HG02798 (cell line): ENCODE measurements around the gene FABP2.
"Not testable (repeated sequence)": the region's sequence is repeated elsewhere in the genome, so short reads cannot be mapped to it uniquely, and the experiment has no call there.

Experiments used
- ATAC-seq: cut with Tn5 transposase; IDR thresholded peaks from one replicate; pipeline ENCODE4 v1.9.1; 2021; ENCODE audit warnings: mild to moderate bottlenecking; ENCODE audit not compliant: unreplicated experiment, poor library complexity

The FABP2 gene

DNA sequence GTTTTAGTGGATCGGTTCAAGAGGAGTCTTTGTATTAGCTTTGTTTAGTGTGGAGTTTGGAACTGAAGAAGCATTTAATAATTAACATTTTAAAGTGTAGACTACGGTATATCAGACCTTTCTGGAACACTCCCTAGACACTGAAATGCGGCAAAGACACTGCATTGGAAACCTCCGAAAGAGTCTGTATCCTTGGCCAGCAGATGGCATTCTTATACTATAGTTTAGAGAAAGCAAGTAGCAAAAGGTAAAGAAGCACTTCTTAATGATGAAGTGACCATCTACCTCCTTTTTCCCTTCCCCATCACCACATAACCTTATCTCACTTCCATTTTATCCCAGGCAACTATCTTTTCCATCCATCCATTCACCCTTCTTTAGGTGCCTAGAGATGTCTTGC is 7.6 kb downstream of the FABP2 start:
- peak; percentile 75 for ATAC-seq

DNA sequence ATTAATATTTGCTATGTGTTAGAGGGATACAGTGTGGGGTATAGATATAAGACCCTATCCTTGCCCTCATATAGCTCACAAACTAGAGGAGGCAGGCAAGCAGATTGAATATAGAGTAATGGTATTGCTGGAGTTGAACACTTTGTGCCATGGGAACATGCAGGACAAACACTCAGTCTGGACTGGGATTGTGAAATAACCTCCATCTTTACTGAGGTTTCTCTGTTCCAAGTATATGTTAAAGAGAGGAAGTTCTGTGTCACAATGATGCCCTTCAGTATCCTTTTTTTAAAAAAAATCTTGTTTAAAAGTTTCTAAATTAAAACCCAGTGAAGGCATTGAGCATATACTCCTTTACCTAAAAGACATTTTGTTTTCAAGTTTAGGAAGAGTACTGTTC is 8.7 kb downstream of the FABP2 start:
- ATAC-seq, result no peak

GRCh38 chr4:119310826-119311225 is 11.1 kb downstream of the FABP2 start:
- ATAC-seq, result no peak

DNA sequence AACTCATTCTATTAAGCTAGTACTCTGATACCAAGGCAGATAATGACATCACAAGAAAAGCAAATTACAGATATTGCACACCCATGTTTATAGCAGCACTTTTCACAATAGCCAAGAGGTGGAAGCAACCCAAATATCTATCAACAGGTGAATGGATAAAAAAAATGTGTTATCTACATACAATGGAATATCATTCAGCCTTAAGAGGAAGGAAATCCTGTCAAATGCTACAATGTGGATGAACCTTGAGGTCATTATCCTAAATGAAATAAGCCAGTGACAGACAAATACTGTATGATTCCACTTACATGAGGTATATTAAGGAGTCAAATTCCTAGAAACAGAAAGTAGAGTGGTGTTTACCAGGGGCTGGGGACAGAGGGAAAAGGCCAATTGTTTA is 14.3 kb downstream of the FABP2 start:
- ATAC-seq, result no peak

DNA sequence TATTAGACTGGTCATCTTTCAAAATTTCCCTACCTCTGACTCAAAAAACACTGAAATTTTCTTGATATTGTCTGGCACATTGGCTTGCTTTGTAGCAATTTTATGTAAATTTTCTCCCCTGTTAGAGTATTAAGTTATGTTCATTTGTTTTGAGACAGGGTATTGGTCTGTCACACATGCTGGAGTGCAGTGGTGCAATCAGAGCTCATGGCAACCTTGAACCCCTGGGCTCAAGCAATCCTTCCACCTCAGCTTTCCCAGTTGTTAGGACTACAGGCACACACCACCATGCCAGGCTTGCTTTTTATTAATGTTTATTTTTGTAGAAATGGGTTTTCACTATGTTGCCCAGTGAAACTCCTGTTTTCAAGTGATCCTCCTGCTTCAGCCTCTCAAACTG is 17.5 kb downstream of the FABP2 start:
- no peak for ATAC-seq

GRCh38 chr4:119303587-119304305 is 18.2 kb downstream of the FABP2 start:
- no peak for ATAC-seq

DNA sequence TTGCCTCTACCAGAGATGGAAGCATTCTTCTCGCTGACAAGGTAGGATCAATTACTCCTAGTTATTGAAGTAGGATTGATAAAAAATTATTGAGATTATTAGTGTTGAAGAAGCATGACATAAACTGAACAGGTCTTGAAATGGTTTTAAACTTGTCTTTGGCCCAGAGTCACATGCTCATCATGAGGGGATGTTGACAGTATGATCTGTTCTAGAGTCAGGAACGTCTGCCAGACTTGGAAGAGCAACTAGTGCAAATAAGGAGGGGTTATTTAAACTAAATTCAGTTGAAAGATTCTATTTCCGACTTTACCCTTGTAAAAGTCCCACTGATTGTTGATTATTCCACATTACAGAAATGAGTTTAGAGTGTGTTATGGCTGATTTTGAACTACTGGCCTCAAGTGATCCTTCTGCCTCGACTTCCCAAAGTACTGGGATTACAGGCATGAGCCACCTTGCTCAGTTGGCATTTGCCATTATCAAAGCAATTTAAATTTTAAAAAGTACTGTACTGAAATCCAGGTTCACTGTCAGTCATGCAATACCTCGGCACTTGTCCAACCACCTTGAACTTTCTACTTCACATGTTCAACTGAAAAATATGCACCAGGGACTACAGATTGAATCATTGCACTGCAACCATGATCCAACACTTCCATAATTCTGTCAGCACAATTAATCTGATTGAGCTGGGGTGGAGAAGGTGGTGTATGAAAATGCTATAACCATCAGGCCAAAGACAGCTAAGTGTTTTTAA is 19.7 kb downstream of the FABP2 start:
- no peak for ATAC-seq

DNA sequence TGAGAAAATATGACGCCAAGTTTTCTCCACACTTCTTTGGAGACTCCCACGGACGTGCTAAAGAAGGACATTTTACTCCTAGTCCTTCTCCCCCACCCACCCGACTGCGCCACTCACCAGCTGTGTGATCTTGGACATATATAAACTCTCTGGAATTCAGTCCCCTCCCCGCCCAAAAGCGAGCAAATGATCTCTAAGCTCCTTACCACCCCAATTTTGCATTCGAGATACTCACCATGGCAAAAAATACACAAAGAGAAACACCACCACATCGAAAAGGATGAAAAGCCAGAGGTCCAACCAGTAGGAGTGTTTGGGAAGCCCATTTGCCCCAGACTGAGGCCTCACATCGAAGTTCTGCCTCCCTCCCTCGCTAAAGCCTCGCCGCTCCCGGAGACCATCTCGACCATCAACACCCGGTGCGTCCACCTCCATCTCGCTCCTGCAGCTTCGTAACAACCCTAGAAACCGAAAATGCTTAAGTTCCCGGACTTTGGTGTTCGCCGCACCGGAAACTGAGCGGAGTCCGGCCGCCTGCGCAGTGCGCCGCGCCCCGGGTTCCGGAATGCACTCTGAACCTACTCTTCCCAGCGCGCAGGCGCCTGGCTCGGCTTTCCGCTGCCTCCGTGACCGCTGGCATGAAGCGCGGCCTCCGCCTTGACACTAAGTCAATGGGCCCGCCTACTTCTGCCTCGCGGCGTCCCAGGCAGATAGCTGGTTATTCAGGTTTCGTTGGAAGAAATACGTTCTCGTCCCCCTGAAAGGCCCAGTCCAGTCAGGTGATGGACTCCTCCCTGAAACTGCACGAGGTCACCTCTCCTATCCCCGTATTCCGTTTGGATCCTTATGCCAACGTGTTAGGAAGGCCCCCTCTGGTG is 21.6 kb downstream of the FABP2 start:
- peak; percentile 96 for ATAC-seq

DNA sequence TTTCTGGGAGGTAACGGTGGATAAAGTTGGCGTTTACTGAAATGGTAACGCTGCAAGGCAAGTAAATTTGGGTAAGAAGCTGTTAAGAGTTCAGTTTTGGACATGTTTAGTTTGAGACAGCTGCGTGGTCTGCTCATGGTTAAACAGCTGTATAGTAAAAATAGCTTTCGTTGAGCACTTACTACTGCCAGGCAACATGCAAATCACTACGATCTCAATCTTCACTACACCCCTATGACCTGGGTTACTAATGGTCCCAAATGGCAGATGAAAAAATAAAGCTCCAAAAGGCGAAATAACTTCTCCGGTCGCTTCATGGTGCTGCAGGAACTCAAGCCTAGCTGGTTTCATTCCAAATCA is 22.2 kb downstream of the FABP2 start:
- ATAC-seq, result peak; percentile 71

DNA sequence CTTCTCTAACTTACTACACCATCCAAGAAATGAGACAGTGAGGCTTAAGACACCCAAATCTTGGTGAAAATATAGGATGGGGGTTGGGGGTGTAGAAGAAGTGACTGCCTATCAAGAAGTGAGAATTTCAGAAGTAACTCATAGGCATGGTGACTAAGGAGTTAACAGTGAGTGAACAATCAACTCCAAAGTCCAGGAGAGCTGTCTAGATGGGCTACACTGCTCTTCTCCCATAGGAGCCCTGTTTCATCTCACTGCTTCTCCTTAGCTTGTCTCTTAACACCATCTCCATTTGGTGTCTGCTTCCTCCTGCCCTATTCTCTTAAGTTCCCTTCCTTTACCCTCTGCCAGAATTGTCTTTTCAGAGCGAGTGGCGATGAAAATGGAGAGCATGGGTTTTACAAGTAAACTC is 22.7 kb downstream of the FABP2 start:
- ATAC-seq, result no peak

GRCh38 chr4:119297795-119298194 is 24.1 kb downstream of the FABP2 start:
- ATAC-seq, result no peak

GRCh38 chr4:119296356-119296755 is 25.6 kb downstream of the FABP2 start:
- ATAC-seq, result no peak

DNA sequence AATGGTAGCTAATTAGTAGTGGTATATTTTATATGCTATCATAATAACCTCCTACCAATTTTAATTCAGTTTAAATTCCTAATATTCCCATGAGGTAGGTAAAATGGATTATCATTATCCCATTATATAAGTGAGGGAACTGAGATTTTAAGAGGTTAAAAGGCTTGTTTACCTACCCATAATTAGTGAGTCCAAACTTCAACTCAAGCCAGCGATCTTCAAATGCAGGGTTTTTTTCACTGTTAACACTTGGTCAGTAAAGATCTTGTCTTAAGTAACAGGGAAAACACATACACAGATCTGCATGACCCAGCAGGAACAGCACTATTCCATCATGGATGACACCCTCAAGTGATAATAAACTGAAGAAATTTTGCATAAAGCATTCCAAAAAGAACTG is 31.3 kb downstream of the FABP2 start:
- ATAC-seq, result no peak

GRCh38 chr4:119289313-119289712 is 32.6 kb downstream of the FABP2 start:
- no peak for ATAC-seq

- no peak for ATAC-seq
Observed at GRCh38 chr4:119286377-119287002, 35.4 kb downstream of the FABP2 start.

- peak; percentile 77 for ATAC-seq
Observed at GRCh38 chr4:119284876-119285780, 36.8 kb downstream of the FABP2 start.

DNA sequence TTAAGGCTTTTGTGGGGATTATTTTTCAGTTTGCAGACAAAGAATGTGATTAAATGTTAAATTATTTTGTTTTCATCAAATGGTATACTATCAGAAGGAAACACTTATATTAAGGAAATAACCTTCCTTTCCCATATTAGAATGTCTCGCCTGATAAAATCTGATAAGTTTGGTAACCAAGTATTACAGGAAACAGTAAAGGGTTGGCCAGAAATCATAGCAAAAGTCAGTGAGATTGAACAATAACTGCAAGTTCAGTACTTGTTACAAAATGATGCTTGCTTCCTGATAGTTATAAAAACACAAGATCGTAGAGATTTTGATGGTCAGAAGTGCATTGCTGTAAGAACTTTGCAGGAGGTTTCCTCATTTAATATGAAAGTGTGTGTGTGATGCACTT is 40.5 kb downstream of the FABP2 start:
- no peak for ATAC-seq

GRCh38 chr4:119279945-119280344 is 42.0 kb downstream of the FABP2 start:
- ATAC-seq, result not testable (repeated sequence)

GRCh38 chr4:119279541-119279940 is 42.4 kb downstream of the FABP2 start:
- ATAC-seq, result not testable (repeated sequence)
